LHCN-M2 (cell line): ENCODE results near the gene BCAS3. TPM values are rescaled to one million over a fixed set of nuclear protein-coding genes. Genes with fewer than 3 reads are reported as not detected.
A peak's percentile ranks its signal among the peaks of the same experiment; 100 is the strongest.

Experiments used
- DNase-seq: peaks from one replicate; pipeline ENCODE4 v3.0.0-alpha.2; 2012; ENCODE audit warnings: low read depth
- total RNA-seq: library from RNA; depleted of rRNA; stranded (reverse); fragments of >200 nt; gene quantifications from 2 replicates; pipeline ENCODE4 v1.2.3, GENCODE V29; 2014

The BCAS3 gene
- total RNA-seq, 1 experiment from 2014 or later: 6.9 TPM

DNA sequence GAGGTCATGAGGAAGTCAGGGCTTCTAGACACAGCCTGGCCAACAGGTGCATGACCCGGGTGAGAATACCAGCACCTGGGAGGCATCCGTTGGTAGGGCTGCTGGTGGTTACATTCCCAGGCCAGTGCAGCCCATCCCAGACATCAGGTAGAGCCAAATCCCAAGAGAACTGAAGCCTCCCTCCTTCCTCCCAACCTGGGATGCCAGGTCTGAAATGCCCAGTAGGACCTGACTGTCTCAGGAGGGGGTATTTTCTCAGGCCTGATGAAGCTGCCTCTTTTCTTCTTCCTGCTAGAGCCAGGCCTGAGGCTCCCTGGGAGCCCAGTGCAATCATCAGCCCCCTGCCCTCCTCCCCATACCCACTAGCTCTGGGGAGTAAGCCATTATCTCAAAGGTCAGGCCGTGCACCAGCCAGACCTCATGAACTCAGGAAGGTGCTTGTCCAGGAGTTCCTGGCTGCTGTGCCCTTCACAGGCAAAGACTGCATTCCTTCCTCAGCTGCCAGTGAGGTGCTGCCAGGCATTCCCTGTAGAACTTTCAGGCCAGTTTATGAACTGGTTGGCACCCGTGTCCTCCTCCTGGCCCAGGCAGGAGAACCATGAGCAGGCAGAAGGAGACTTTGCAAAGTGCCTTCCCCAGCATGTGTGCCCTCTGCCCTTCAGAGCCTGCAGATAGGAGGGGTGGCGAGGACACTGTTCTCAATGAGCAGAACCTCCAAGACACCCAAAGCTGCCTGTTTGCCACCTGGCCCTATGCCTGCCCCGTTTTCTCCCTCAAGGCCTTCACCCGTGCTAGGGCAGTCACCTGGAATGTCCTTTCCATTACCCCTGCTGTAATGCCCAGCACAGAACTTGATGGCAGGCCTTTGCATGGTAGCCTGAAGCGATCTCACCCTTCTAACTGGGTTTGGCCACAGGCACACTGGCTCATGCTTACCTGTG is 729.6 kb downstream of the BCAS3 start:
- no peak for DNase-seq

GRCh38 chr17:61408151-61409041 is 730.7 kb downstream of the BCAS3 start:
- DNase-seq: no peak

DNA sequence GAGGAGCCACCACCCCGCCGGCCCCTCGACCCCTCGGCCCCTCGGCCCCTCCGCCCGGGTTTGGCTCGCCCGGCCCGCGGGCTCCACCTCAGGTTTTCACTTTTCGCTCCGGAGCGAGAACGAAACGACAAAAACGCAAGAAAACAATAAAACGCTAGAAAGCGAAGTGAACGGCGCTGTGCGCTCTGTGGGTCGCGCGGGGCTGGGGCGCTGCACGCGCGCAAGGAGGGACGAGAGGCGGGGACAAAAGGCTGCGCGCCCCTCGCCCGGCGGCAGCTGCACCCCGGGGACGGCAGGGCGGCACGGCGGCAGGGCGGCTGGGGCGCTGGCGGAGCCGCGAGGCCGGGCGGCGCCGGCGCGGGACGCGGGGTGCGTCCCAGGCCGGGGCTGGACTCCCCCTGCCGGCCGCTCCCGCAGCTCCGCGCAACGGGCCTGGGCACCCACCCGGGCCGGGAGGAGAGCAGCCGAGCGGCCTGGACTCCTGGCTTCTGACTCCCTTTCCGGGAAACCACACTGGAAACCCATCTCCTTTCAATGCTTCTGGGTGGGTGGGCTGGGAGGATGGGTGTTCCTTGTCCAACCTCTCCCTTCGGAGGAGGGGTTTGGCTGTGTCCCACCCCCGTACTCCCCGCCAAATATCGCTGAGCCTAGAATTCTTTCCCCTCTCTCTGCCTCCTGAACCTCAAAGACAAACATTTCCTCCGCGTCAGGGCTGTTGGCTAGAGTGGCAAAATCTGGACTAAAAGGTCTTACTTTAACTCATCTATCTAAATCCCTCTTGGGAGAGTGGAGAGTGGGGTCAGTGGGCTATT is 731.9 kb downstream of the BCAS3 start:
- DNase-seq: peak; percentile 57

DNA sequence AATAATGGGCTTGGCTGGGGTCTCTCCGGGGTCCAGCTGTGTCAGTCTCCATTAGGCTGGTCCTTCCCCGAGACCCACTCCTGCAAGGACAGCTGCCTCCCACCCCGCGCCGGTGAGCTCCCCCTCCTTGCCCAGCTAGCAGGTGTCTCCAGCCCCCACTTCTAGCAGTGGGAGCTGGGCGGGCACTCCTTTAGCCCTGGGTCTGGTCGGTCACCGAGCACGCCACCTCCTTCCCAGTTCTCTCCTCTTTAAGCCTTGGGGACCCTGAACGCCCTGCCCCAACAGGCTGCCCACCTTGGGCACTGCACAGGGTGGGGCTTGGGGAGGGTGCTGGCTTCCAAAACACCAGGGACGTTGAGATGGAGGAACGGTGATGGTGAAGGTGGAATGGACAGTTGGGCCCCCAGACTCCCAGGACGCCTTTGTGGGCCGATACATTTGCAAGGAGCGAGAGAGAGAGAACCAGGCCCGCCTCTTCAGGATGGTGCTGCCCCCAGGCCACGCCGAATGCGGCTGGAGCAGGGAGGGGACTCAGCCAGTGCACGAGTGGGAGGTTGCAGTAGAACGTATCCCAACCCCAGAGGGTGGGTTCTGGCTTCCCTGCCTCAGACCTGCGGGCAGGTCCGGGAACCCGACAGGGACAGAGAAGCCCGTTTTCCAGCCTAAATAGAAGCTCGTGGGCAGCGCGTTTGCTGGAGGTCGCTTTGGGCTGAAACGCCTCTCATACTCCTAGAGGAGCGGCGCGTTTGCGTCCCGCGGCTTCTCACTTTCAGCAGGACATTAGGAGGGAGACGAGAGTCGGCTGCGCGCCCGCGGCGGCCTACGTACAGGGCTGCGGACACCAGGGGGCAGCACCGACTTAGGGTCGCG is 732.7 kb downstream of the BCAS3 start:
- no peak for DNase-seq

DNA sequence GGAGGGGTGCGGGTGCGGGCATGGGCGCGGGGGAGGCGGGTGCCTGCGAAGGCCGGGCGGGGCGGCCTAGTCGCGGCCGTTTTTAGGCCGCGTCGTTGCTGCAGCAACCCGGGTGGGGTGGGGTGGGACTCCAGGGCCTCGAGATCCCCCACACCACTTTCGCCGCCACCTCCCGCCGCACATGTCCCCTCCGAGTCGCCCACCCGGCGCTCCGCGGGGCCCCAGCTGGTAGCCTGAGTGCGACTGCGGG is 733.3 kb downstream of the BCAS3 start:
- DNase-seq: no peak

GRCh38 chr17:61411261-61412142 is 733.9 kb downstream of the BCAS3 start:
- peak; percentile 49 for DNase-seq

- peak; percentile 79 for DNase-seq
These were observed 734.6 kb downstream of the BCAS3 start for GRCh38 chr17:61412143-61412859.

DNA sequence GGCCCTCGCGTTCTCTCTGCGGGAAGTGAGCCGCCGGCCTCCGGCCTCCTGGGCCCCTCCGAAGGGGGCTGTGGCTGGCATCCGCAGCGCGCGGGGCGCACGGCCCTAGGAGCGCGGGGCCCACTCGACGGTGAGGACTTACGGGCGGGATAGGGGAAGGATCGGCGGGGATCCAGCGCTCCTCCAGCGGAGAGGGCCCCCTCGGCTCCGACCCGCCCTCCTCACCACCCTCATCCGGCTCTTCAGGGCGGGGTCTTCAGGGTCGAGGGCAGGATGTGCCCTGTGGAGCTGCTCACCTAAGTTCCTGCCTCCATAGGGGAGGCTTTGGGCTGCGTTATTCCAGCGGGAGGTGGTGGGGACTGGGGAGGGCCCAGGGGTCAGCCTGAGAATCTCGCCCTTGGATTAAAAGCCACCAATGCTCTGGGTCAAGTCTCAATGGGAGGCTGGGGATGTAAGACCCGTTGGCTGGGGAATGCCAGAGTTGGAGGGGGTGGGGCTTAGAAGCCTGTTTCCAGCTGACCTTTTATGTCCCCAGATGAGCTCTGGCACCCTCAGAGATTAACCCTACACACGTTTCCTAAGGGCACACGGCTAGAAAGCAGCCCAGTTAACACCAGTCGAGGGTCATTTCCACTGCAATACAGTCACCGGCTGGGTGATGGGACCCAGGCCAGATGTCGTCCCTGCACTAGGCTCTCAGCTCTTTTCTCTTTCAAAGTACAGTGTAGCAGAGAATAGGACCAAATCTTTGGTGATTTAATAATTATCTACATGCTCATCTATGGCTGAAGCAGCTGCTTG is 735.4 kb downstream of the BCAS3 start:
- DNase-seq: no peak

GRCh38 chr17:61413661-61414126 is 736.0 kb downstream of the BCAS3 start:
- no peak for DNase-seq

DNA sequence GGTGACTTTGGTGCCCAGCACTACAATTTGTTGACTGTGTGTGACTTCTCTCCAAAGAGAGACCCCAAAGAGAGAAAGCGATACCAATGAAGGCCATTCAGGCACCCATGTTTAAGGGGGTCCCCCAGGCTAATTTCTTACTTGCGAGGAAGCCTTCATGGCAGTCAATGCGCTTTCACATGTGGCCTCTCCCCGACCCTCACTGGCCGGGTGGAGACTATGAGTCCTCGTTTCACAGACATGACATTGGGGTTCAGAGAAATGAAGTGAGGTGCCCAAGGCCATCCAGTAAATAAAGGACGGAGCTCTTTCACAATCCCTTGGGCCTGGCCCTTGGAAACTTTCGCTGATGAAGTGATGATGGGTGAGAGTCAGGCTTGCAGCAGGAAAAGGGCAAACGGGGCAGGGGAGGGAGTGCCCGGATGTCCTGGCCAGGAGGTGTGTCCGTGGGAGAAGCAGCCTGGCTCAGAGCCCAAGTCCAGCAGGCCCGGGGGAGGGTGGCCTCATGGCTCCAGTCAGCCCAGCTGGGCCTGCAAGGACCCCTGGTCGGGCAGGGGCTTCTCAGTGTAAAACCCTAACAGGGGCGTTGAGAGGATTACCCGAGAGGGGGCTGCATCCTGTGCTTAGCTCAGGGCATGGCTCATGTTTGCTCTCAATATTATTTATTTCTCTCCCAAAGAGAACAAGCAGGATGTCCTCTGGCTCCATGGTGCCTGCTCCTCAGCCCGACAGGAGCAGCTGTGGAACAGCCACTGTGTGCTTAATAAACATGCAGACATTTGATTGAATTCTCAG is 736.7 kb downstream of the BCAS3 start:
- DNase-seq: no peak

DNA sequence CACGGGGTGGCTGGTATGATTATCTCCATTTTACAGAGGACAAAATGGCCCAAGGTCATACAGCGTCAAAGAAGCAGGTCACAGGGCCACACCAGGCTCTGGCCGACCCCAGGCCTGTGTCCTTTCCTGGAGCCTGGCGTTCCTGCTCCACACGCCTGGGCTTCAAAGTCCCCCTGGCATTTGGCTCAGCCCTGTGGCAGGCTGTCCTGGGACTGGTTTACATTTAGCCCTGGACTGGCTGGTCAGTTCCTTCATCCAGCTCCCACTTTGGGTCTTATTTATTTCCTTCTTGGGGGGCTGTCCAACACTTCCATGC is 737.2 kb downstream of the BCAS3 start:
- DNase-seq: no peak

DNA sequence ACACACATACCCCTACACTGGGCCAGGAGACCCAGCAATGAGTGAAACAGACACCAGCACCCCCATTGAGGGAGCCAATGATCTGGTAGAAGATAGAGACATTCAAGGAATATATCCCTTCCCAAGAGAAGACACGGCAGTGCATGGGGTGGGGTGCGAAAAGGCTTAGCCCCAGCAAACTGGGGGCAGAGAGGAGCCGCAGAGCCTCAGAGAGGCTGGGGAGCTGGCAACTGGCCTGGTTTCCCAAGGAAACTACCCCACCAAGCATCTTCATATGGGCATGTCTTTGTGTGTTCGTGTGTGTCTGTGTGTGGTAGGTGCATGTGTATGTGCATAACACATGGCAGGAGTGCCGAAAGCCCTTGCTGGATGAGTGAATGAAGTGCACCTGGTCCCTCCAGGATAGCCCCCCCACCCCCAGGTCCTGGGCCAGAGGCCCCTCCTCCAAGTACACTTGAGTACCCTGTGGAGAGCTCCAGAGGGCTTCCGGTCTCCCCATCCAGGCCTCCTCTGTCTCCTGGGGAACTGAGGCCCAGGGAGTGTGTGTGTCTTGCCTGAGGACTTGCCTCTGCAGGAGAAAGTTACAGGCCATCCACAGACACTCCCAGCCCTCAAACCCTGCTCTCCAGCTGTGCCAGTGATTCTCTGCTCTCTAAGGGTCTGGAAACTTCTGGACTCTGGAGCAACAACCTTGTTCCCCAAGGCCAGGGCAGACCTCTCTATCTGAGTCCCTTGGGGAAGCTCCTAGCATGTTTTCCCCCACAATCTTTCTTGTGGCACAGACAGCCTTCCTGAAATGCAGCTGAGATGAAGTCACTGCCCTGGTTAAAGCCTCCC is 737.9 kb downstream of the BCAS3 start:
- DNase-seq: no peak

DNA sequence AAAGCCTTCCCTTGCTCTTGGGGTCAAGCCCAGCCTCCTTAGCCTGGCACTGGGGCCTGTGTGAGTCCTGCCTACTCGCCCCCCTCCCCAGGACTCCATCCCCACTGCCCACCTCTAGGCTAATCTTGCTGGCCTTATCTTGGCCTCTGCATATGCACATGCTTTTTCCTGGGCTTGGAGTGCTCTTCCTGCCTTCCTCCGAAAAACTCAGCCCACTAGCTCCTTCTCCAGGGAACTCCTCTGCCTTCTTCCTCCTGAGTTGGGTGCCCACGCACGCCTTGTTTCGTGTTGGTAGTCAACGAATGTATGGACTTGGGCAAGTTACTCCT is 738.5 kb downstream of the BCAS3 start:
- no peak for DNase-seq

- peak; percentile 81 for DNase-seq
These were observed 739.1 kb downstream of the BCAS3 start for GRCh38 chr17:61416540-61417363.

DNA sequence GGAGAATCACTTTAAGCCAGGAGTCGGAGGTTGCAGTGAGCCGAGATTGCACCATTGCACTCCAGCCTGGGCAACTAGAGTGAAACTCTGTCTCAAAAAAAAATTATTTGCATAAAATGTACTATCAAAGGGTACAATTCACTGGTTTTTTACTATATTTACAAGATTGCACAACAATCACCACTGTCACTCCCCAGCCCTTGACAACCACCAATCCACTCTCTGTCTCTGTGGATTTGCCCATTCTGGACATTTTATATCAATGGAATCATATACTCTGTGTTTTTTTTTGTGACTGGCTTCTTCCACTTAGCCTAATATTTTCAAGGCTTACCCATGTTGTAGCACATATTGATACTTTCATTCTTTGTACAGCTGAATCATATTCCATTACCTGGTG is 740.8 kb downstream of the BCAS3 start:
- DNase-seq: no peak

DNA sequence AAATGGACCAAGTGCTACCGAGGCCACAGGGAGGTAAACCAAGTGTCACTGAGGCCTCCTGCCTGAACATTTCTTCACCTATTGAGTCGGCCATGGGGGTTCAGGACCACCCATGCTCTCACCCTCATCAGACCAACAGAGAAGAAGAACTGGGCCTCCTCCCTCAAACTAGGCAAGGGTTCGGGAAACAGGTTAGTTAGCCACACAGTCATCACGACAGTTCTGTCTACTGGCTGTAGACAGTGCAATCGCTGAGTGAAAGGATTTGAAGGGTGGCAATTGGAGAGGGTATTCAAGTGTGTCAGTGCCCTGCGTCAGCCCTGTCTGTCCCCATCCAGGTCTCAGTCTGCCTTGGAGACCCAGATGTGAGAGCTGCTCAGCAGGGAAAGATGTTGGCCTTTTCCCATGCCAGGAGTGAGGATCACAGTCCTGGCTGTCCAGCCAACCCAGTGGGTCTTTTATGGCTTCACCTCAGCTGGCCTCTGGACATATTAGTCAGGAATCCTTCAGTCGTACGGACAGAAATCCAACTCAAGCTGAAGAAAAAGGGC is 741.9 kb downstream of the BCAS3 start:
- DNase-seq: no peak
